ENCODE measurements around the gene HRH1.
A peak's percentile ranks its signal among the peaks of the same experiment; 100 is the strongest.
"Not testable (repeated sequence)": the region's sequence is repeated elsewhere in the genome, so short reads cannot be mapped to it uniquely, and the experiment has no call there.

HRH1 gene

DNA sequence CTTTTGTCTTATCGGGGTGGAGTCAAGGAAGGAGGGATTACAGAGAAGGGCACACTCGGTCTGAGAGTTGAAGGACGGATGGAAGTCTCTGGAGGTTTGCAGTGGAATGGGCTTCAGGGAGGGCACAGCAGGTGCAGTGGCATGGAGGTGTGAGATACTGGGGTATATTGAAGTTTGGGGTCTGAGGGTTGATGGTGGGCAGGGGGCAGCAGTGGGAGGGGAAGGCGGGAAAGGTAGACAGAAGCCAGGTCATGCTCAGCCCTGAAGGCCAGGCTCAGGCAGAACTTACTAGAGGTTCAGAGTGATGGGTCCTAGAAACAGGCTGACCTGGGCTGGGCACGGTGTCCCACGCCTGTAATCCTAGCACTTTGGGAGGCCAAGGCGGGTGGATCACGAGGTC lies 52.7 kb downstream of the HRH1 start:
- no peak for DNase-seq

DNA sequence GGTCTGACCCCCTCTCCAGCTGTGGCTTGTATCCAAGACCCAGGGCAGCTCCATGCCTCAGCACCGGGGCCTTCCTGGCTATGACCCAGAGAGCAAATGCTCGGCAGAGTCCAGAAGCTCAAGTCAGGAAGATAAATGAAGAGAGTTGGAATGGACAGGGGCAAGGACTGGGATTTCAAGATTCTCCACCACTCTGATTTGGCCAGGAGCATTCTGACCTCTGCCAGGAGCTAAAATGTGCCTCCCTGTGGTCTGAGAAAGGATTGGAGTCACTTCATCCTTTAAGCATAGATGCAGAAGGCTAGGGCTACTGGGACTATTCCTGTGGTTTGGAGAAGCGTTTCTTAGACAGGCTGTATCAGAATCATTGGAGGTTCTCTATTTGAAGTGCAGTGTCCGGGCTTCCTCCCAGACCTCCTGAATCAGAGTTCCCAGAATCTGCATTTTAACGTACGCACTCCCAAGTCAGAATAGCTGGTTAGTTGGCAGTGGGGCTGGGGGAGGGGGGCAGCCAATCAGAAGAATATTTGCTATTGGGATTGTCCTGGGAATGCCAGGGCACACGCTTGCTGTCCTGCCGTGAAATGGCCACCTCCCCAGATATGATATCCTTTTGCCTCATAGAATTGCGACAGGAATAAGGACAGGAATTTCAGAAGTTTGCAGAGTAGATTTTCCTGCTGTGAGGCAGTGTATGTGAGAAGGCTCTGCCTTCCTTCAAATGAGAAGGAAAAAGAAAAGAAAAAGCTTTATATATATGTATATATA lies 57.4 kb downstream of the HRH1 start:
- DNase-seq = no peak

- DNase-seq = no peak
Observed at GRCh38 chr3:11212299-11212608, 58.0 kb downstream of the HRH1 start.

DNA sequence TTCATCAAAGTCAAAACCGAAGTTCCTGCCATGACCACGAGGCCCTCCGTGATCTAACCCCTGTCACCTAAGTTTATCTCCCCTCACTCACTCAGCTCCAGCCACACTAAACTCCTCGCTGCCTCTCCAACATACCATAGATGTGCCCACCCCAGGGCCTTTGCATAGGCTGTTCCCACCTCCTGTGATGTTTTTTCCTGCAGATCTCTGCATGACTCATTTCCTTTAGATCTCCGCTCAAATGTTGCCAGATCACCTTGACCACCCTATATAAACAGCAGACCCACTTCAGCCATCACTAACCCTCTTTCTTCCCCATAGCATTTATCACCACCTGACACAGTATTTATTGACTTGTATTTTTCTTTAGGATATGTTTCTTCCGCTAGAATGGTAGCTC lies 58.5 kb downstream of the HRH1 start:
- DNase-seq = no peak

DNA sequence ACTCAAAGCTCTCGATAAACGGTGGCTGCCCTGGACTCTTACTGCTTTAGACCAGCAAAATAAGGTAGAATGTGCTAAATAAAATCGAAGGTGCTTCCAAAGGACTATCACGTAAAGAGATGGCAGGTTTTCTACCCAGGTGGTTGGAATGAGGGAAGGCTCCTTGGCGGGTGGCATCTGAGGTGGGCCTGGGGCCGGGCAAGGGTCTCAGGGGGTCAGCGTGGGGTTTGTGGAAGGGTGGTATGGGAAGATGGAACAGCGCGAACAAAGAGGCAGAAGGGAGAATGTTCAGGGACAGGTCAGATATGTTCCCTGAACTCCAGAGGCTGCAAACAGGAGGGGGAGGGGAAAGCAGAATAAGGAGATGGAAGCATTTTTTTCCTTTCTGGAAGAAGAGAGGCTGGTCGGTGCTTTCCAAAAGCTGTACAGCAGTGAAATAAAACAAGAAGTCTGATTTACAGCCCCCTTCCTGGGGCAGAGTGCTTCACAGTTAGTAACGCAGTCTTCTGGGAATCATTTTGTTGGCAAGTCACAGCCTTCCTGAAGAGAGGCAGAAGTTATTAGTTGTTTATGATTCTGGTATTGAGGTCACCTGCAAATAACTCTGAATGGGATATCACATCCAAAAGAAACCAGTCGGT lies 59.6 kb downstream of the HRH1 start:
- no peak for DNase-seq

GRCh38 chr3:11214451-11214978 lies 60.2 kb downstream of the HRH1 start:
- DNase-seq = no peak

GRCh38 chr3:11217370-11217769 lies 63.1 kb downstream of the HRH1 start:
- DNase-seq = not testable (repeated sequence)

DNA sequence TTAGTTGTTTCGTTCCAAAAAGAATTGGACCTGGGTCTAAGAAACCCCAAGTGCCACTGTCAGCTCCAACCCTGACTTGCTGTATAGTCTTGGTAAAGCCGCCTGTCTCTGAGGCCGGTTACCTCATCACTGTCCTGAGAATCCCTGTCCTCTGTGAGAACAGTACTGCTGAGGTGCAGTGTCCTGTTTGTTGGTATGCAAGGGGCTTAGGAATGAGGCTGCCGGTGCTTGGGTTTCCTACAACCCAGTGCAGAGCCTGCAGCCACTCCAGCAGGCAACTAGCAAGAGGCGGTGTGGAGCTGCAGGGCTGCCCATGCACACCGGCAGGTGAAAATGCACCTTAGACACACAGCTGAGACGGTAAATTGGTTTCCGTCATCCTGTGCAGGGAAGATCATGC lies 65.9 kb downstream of the HRH1 start:
- DNase-seq = no peak

- no peak for DNase-seq
Observed at GRCh38 chr3:11221818-11222415, 67.6 kb downstream of the HRH1 start.

DNA sequence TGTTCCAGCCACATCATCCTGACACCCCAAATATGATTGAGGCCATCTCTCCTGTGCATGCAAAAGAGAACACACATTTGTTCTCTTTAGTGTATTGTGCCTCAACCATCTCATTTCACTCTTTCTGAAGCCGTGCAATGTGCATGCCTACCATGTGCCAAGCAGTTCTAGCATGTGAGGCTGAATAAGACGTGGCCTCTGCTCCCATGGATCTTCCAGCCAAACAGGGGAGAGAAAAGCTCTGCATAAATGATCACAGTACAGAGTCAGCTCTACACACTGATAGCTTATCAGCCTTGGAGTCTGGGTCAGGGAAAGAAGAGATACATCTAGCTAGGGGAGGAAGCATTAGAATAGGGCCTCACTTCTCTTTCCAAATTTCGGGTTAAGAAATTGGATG lies 69.7 kb downstream of the HRH1 start:
- no peak for DNase-seq

DNA sequence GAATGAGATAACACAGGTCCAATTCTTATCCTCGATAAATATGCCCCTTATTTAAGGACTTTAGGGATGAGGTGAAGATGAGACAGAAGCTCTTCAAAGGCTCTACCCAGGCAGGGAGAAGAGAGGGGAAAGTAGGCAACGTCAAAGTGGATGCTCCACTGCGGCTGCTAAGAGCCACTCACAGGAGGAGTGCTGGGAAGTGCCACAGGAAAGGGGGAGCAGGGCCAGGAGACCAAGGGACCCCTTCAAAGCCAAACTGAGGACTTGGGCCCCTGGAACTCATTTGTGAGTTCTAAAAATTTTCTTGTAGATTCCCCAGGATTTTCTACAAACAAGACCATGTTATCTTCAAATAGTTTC lies 70.6 kb downstream of the HRH1 start:
- DNase-seq = no peak

GRCh38 chr3:11226042-11226370 lies 71.7 kb downstream of the HRH1 start:
- no peak for DNase-seq

DNA sequence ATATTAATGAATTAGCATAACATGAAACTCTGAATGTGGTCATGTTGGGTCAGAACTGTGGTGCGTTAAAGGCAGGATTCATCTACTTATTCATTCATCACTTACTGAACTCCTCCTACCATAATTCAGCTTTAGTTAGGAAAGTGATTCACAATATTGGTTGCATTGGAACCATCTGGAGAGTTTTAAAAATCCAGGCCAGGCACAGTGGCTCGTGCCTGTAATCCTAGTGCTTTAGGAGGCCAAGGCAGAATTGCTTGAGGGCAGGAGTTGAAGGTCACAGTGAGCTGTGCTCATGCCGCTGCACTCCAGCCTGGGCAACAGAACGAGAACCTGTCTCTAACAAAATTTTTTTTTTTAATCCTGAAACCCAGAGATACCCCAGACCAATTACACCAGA lies 73.7 kb downstream of the HRH1 start:
- DNase-seq = no peak

DNA sequence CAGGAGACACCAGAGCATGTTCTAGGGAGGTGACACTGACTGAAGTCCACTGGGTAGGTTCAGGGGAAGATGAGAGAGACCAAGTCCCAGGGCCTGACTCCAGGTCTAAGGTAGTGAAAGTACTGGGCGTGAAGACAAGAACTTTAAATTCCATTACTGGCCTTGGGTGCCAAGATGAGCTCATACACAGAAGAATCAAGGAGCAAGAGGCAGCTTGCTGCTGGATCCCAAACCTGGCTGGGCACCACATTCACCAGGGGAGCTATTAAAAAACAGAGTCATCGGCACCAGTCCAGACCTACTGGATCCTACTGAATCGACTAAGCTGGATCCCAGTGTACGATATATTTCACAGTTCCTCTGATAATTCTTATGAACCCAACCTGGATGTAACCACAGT lies 75.8 kb downstream of the HRH1 start:
- DNase-seq = no peak

GRCh38 chr3:11230832-11231231 lies 76.5 kb downstream of the HRH1 start:
- no peak for DNase-seq

DNA sequence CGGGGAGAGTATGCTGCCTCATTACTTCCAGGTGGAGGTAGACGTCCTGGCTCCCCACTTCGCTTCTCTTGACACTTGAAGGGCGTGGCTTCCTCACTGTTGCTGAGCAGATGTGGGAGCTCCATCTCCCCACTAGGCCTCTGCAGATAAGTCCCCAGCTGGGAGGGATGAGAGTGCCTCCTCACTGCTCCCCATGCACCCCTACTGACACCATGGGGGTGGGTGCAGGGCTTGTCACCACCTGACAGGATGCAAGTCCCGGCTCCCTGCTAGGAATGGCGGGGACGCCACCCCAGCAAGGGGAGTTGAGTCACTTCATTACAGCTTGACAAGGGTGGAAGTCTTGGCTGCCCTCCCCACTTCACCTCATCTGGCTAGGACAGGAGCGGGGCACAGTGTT lies 81.1 kb downstream of the HRH1 start:
- no peak for DNase-seq

DNA sequence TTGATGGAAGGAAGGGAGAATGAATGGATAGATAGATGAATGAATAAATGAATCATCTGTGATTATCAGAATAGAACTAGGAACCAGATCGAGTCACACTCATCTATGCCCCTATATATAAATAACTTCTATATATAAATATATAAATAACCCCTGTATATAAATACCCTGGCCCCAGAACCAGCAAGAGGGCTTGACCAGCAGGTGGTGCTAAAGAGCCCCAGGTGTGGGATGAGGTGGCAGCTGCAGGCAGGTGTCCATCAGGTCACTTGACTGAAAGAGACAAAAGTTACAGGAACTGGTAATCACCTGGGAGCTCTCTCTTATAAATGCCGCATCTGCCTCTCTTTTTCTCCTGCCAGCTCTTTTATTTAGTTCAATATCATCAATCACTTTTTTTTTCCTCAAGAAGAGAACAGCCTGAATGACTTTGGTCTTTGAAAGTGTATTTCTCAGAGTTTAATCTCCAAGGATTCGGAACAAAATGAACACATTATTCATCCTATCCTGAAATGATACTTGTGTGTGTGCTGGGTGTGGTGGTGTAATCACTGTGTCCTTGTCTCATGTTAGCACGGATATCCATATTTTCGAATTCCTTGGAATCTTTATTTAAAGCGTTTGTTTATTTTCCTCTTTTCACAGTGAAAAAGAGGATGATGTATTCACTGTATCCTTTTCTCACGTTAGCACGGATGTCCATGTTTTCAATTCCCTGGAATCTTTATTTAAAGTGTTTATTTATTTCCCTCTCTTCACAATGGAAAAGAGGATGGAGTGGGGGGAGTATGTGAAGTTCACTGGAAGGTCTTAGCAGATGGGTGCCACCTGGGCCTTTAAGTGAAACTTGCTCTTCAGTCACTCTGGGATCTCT lies 82.5 kb downstream of the HRH1 start:
- peak; percentile 67 for DNase-seq

DNA sequence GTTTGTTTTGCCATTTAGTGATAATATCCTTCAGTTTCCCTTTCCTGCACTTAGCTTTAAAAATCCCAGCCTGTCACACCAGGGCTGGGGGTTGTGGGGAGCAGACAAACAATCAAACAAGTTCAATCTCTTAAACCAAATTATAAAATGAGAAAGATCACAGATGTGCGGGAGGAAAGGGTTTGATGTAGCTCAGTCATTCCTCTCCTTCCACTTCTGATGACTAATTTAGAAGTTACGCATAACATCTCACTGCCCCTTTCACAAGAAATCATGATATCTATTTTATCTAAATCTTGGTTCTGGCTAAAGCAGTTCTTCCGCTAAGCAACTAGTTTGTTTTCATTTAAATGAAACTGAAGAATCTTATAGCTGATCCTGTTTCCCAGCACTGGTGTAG lies 83.8 kb downstream of the HRH1 start:
- DNase-seq = no peak

- no peak for DNase-seq
Observed at GRCh38 chr3:11238880-11239279, 84.6 kb downstream of the HRH1 start.

- no peak for DNase-seq
Observed at GRCh38 chr3:11239796-11240195, 85.5 kb downstream of the HRH1 start.

- no peak for DNase-seq
Observed at GRCh38 chr3:11240496-11240895, 86.2 kb downstream of the HRH1 start.

DNA sequence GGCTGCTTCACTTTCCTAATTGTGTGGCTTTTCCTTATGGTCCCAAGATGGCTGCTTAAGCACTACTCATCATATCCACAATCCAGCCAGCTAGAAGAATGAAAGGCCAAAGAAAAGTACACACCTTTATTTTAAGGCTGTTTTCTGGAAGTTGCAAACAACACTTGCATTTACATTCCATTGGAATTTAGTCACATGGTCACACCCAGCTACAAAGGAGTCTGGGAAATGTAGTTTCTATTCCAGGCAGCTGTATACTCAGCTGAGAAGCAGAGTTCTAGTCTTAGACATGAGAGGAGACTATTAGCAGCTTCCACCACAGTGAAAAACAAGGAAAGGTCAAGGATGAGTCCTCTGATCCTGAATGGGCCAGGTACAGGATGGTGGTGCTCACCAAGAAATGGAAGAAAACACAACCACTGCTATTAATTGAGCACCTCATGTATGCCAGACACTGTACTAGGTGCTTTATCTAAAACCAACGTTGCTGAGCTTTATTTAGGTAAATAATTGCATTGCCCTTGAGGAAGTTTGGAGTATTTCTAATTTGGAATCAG lies 89.9 kb downstream of the HRH1 start:
- DNase-seq = no peak

DNA sequence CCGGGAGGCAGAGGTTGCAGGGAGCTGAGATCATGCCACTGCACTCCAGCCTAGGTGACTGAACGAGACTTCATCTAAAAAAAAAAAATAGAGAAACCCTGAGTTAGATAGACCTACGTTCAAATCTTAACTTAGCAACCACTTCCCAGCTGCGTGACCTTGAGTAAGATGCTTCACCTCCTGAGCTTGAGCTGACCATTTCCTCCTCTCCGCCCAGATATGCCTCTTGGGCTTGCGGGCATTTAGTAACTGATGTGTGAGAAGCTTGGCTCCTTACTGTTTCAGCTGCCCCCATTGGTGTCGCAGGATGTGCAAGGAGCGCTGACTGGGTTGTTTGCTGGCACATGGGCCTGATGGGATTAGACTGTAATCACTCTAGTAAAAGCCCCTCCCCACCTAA lies 91.0 kb downstream of the HRH1 start:
- no peak for DNase-seq

All from NCI-H774 (cell line).